Measurements from ENCODE around the gene RARB. TPM values are rescaled to one million over a fixed set of nuclear protein-coding genes. Genes with fewer than 3 reads are reported as not detected.

RARB gene
- polyA plus RNA-seq, 1 donor (not counting 4 experiments of a cell fraction or from before 2014, with no cell fraction given): 0.03 TPM

DNA sequence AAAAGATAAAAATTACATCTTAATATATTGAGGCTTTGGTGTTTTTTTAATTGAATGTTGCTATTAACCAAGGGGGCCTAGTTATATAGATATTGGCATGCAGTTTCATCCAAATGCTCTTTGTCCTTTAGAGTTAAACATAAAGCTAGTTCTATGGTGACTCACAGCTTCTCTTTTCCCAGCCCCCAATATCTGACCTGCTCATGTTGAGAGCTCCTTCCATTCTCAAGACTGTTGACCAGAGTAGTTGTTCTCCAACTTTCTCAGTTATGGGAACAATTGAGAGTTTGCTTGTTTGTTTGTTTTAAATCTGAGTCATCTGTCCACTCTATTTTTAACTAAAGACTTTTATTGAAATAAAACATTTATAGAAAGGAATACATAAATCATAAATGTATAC lies 15.8 kb upstream of the RARB start:
- Histone ChIP-seq H3K9me3 (ENCODE audit: control insufficient read depth, low read depth, low read length) (no peaks in the 10 kb centered on the region), H3K27me3 (ENCODE audit: control insufficient read depth, extremely low read depth, insufficient read depth, low read length) (no peaks in the 10 kb centered on the region), H2AFZ (ENCODE audit: control insufficient read depth, low read length) (no peak overlapping the region), H3K9ac (ENCODE audit: control insufficient read depth, extremely low read depth, insufficient read depth, low read length) (no peak overlapping the region), H3K4me2 (ENCODE audit: control insufficient read depth, extremely low read depth, insufficient read depth, low read depth, low read length) (no peak overlapping the region), H3K4me1 (ENCODE audit: control insufficient read depth, extremely low read depth, insufficient read depth, low read length) (no peaks in the 10 kb centered on the region), H4K20me1 (ENCODE audit: control insufficient read depth, extremely low read depth, insufficient read depth, low read length) (no peaks in the 10 kb centered on the region), H3K79me2 (ENCODE audit: control insufficient read depth, insufficient read depth, low read length) (no peaks in the 10 kb centered on the region), H3K36me3 (ENCODE audit: control insufficient read depth in 2 of 2, extremely low read depth in 1 of 2, insufficient read depth in 2 of 2, low read length in 2 of 2) (no peaks in the 10 kb centered on the region), H3K27ac (ENCODE audit: control insufficient read depth, insufficient read depth, low read length) (no peak overlapping the region), H3K4me3 (ENCODE audit: control insufficient read depth in 2 of 3, extremely low read depth in 1 of 3, insufficient read depth in 2 of 3, low read depth in 1 of 3, low read length in 3 of 3) (no peak overlapping the region), H3K9me1 (ENCODE audit: control insufficient read depth, extremely low read depth, insufficient read depth, low read length) (no peaks in the 10 kb centered on the region)
- dilution Hi-C loops (cut with MboI; ENCODE audit: extremely low pct_ligation_motif_present, low sequenced_read_pairs): no loop called here
- TF ChIP-seq, protein P1, sequence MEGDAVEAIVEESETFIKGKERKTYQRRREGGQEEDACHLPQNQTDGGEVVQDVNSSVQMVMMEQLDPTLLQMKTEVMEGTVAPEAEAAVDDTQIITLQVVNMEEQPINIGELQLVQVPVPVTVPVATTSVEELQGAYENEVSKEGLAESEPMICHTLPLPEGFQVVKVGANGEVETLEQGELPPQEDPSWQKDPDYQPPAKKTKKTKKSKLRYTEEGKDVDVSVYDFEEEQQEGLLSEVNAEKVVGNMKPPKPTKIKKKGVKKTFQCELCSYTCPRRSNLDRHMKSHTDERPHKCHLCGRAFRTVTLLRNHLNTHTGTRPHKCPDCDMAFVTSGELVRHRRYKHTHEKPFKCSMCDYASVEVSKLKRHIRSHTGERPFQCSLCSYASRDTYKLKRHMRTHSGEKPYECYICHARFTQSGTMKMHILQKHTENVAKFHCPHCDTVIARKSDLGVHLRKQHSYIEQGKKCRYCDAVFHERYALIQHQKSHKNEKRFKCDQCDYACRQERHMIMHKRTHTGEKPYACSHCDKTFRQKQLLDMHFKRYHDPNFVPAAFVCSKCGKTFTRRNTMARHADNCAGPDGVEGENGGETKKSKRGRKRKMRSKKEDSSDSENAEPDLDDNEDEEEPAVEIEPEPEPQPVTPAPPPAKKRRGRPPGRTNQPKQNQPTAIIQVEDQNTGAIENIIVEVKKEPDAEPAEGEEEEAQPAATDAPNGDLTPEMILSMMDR (optimal IDR thresholded peaks at IDR 0.05 in 1 of 3, IDR thresholded peaks at IDR 0.05 in 1 of 3, conservative IDR thresholded peaks at IDR 0.05 in 1 of 3; ENCODE audit: extremely low read depth in 1 of 3, insufficient read depth in 2 of 3, low read length in 3 of 3): no peak
- no peak for TF ChIP-seq EZH2 (IDR thresholded peaks at IDR 0.05; ENCODE audit: low read length)
- FAIRE-seq (no peak), DNase-seq (ENCODE audit: low read depth, low spot score) (no peak)

DNA sequence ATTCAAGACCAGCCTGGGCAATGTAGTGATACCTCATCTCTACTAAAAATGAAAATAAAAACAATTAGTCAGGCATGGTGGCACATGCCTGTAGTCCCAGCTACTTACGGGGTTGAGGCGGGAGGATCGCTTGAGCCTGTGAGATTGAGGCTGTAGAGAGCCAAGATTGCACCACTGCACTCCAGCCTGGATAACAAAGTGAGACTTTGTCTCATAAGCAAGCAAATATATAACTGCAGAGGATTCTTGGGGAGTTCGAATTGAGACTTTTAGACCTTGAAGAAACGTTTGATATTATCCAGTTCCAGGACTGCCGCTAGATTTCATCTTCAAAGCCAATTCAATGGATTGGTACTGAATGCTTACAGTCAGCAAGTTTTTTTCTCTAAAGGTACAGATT lies 11.9 kb upstream of the RARB start:
- Histone ChIP-seq H3K4me2 (ENCODE audit: control insufficient read depth, extremely low read depth, insufficient read depth, low read depth, low read length) (no peak overlapping the region), H3K4me3 (ENCODE audit: control insufficient read depth in 2 of 3, extremely low read depth in 1 of 3, insufficient read depth in 2 of 3, low read depth in 1 of 3, low read length in 3 of 3) (no peak overlapping the region), H3K9me3 (ENCODE audit: control insufficient read depth, low read depth, low read length) (no peaks in the 10 kb centered on the region), H3K9me1 (ENCODE audit: control insufficient read depth, extremely low read depth, insufficient read depth, low read length) (no peaks in the 10 kb centered on the region), H4K20me1 (ENCODE audit: control insufficient read depth, extremely low read depth, insufficient read depth, low read length) (no peaks in the 10 kb centered on the region), H3K4me1 (ENCODE audit: control insufficient read depth, extremely low read depth, insufficient read depth, low read length) (no peaks in the 10 kb centered on the region), H3K79me2 (ENCODE audit: control insufficient read depth, insufficient read depth, low read length) (no peaks in the 10 kb centered on the region), H3K9ac (ENCODE audit: control insufficient read depth, extremely low read depth, insufficient read depth, low read length) (no peak overlapping the region), H3K36me3 (ENCODE audit: control insufficient read depth in 2 of 2, extremely low read depth in 1 of 2, insufficient read depth in 2 of 2, low read length in 2 of 2) (no peaks in the 10 kb centered on the region), H2AFZ (ENCODE audit: control insufficient read depth, low read length) (no peak overlapping the region), H3K27me3 (ENCODE audit: control insufficient read depth, extremely low read depth, insufficient read depth, low read length) (no peaks in the 10 kb centered on the region), H3K27ac (ENCODE audit: control insufficient read depth, insufficient read depth, low read length) (no peak overlapping the region)
- dilution Hi-C loops (cut with MboI; ENCODE audit: extremely low pct_ligation_motif_present, low sequenced_read_pairs): no loop called here
- DNase-seq (ENCODE audit: low read depth, low spot score): no peak
- TF ChIP-seq EZH2 (IDR thresholded peaks at IDR 0.05; ENCODE audit: low read length): no peak
- TF ChIP-seq, protein P1 (optimal IDR thresholded peaks at IDR 0.05 in 1 of 3, IDR thresholded peaks at IDR 0.05 in 1 of 3, conservative IDR thresholded peaks at IDR 0.05 in 1 of 3; ENCODE audit: extremely low read depth in 1 of 3, insufficient read depth in 2 of 3, low read length in 3 of 3): no peak
- no peak for FAIRE-seq
